K562 (cell line): Measurements from ENCODE around the gene TIAL1.

Source experiments
- BRD4 ChIP-seq: fragments of 200-600 bp; sonication (generic); IDR thresholded peaks from 2 replicates; pipeline ENCODE4 v1.6.1; 2017; ENCODE audit warnings: inconsistent platforms
- TF ChIP-seq, protein P1 (sequence below): sonication (generic); formaldehyde crosslinking; IDR thresholded peaks from 2 replicates; pipeline ENCODE4 v1.8.0; 2023; ENCODE audit warnings: mild to moderate bottlenecking, missing genetic modification reagents
- TF ChIP-seq, protein P2 (sequence below): IDR thresholded peaks from 2 replicates; pipeline ENCODE4 v1.6.1; 2011; ENCODE audit not compliant: insufficient read length; ENCODE audit errors: extremely low read depth
- TF ChIP-seq, protein P3 (sequence below): fragments of 250-450 bp; sonication (Bioruptor Pico); IDR thresholded peaks from 2 replicates; pipeline ENCODE4 v1.4.0; 2020

DNA sequence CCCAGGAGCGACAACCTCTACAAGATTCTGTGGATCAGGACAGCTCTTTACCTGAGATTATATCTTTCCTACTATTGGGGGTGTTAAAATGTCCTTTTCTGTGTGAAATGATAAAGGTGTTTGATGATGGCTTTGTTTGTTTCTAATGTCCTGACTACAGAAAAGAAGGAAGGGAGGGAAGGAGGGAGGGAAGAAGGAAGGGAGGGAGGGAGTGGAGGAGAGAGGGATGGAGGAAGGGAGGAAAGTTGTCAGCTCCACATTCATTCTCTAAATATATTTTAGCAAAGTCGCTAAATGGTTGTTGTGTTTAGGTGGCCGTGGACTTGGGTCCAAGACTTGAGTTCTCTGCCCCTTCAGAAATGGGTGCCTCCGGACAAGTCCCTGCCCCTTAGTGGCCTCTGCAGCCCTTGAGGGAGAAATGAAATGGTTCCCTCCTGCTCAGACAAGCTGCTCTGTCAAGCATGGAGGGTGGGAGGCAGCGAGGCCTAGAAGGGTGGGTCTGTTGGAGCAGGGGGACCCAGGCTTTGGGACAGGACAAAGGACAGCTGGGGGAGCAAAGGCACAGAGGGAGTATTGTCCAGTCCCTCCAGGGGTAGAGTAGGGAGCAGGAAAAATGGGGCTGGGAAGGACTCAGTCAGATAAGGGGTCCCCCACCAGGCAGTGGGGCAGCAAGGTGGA, 58.7 kb downstream of the TIAL1 start:
- TF ChIP-seq BRD4, result no peak
- TF ChIP-seq, protein P1, sequence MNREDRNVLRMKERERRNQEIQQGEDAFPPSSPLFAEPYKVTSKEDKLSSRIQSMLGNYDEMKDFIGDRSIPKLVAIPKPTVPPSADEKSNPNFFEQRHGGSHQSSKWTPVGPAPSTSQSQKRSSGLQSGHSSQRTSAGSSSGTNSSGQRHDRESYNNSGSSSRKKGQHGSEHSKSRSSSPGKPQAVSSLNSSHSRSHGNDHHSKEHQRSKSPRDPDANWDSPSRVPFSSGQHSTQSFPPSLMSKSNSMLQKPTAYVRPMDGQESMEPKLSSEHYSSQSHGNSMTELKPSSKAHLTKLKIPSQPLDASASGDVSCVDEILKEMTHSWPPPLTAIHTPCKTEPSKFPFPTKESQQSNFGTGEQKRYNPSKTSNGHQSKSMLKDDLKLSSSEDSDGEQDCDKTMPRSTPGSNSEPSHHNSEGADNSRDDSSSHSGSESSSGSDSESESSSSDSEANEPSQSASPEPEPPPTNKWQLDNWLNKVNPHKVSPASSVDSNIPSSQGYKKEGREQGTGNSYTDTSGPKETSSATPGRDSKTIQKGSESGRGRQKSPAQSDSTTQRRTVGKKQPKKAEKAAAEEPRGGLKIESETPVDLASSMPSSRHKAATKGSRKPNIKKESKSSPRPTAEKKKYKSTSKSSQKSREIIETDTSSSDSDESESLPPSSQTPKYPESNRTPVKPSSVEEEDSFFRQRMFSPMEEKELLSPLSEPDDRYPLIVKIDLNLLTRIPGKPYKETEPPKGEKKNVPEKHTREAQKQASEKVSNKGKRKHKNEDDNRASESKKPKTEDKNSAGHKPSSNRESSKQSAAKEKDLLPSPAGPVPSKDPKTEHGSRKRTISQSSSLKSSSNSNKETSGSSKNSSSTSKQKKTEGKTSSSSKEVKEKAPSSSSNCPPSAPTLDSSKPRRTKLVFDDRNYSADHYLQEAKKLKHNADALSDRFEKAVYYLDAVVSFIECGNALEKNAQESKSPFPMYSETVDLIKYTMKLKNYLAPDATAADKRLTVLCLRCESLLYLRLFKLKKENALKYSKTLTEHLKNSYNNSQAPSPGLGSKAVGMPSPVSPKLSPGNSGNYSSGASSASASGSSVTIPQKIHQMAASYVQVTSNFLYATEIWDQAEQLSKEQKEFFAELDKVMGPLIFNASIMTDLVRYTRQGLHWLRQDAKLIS (CRISPR knock-in tag), result no peak
- TF ChIP-seq, protein P2, sequence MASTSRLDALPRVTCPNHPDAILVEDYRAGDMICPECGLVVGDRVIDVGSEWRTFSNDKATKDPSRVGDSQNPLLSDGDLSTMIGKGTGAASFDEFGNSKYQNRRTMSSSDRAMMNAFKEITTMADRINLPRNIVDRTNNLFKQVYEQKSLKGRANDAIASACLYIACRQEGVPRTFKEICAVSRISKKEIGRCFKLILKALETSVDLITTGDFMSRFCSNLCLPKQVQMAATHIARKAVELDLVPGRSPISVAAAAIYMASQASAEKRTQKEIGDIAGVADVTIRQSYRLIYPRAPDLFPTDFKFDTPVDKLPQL, result no peak
- TF ChIP-seq, protein P3, sequence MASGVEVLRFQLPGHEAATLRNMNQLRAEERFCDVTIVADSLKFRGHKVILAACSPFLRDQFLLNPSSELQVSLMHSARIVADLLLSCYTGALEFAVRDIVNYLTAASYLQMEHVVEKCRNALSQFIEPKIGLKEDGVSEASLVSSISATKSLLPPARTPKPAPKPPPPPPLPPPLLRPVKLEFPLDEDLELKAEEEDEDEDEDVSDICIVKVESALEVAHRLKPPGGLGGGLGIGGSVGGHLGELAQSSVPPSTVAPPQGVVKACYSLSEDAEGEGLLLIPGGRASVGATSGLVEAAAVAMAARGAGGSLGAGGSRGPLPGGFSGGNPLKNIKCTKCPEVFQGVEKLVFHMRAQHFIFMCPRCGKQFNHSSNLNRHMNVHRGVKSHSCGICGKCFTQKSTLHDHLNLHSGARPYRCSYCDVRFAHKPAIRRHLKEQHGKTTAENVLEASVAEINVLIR, result no peak
